ACC112 (cell line): Measurements from ENCODE around the gene C14orf119.
"Not testable (repeated sequence)": the region's sequence is repeated elsewhere in the genome, so short reads cannot be mapped to it uniquely, and the experiment has no call there.

Experiments used
- H2AFZ ChIP-seq: fragments of 200-600 bp; sonication (generic); one replicate; pipeline ENCODE4 v1.6.0; 2017; ENCODE audit warnings: antibody characterized with exemption, low read length; ENCODE audit not compliant: unreplicated experiment
- H3K27ac ChIP-seq: fragments of 200-600 bp; sonication (generic); 2 replicates; pipeline ENCODE4 v1.5.1; 2014; ENCODE audit warnings: low read depth, mild to moderate bottlenecking, antibody characterized with exemption, low read length, moderate library complexity
- H3K27me3 ChIP-seq: fragments of 200-600 bp; sonication (generic); 2 replicates; pipeline ENCODE4 v1.6.1; 2014; ENCODE audit warnings: mild to moderate bottlenecking, antibody characterized with exemption, low read length, moderate library complexity, mixed read lengths; ENCODE audit not compliant: insufficient read depth
- H3K36me3 ChIP-seq: fragments of 200-600 bp; sonication (generic); 2 replicates; pipeline ENCODE4 v1.6.1; 2016; ENCODE audit warnings: mild to moderate bottlenecking, antibody characterized with exemption, low read length, moderate library complexity, mixed read lengths; ENCODE audit not compliant: insufficient read depth
- H3K4me1 ChIP-seq: fragments of 200-600 bp; sonication (generic); one replicate; pipeline ENCODE4 v1.6.1; 2016; ENCODE audit warnings: low read length, mixed read lengths; ENCODE audit not compliant: insufficient read depth, unreplicated experiment, control insufficient read depth
- H3K4me3 ChIP-seq: fragments of 200-600 bp; sonication (generic); 2 replicates; pipeline ENCODE4 v1.5.1; 2014; ENCODE audit warnings: mild to moderate bottlenecking, low read depth, low read length
- H3K79me2 ChIP-seq: fragments of 200-600 bp; sonication (generic); one replicate; pipeline ENCODE4 v1.6.0; 2016; ENCODE audit warnings: low read length; ENCODE audit not compliant: control insufficient read depth, unreplicated experiment, insufficient read depth

The C14orf119 gene

DNA sequence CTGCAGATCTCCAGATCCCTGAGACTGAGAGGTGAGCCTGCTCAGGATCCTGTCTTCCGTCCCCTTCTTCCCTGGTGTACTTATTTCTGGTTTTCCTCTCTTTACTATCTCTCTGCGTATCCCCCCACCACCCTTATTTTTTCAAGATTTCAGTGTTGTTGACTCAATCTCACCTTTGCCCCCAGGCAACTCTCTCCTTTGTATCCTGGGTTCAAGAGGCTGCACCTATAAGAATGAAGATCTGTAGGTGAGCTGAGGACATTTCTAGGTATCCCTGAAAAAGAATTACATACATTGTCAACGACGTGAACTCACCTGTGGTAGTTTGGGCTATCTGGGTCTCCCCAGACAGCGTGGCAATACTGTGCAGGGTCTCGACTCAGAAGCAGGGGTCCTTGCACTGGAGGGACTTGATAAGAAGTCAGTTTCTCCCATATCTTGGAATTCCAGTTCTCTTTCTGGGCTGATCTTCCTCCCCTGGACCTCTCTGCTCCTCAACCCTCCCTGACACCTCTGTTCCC is 8.8 kb downstream of the C14orf119 start:
- H3K79me2 ChIP-seq, result peaks cover 5% of the 10 kb centered on the region
- H2AFZ ChIP-seq, result no peak overlapping the region
- no peak overlapping the region for H3K4me3 ChIP-seq

DNA sequence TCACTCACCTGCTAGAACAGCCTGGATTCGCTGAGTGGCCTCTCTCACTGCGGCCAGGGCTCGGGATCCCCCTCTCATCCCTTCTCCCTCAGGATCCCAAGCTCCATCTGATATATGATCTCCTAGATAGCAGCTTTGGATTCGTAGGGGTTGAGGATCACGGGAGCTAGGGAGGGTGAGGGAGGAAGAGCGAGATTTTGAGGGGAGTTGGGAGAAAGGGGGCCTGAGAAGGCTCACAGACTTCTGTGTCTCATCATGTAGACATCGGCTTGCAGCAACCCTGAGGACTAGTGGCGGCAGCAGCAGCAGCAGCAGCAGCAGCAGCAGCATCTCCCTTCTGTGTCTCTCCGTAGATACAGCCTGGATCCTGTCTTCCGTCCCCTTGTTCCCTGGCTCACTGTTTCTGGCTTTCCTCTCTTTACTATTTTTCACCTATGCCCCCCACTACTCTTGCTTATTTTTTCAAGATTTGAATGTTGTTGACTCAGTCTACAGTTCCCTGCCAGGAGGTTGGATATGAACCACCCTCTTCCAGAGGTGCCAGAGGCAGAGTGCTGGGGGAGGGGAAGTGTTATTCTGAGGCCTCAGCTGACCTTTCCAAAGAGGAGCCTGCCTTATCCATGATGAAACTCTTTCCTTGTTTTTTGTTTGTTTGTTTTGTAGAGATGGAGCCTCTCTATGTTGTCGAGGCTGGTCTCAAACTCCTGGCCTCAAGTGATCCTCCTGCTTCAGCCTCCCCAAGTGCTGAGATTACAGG is 9.5 kb downstream of the C14orf119 start, which contains the start of gene CIROP:
TSS of gene CIROP (minus strand) at position 399 of the 757 bp plus-strand sequence. CDS start at position 330, 69 bp downstream.
- no peaks in the 10 kb centered on the region for H3K36me3 ChIP-seq
- H3K79me2 ChIP-seq, result peaks cover under 1% of the 10 kb centered on the region
- H3K4me3 ChIP-seq, result no peak within 1 kb of the TSS
- H3K27me3 ChIP-seq, result no peaks in the 10 kb centered on the region
- no peak within 1 kb of the TSS for H3K27ac ChIP-seq
- no peak within 1 kb of the TSS for H2AFZ ChIP-seq
- no peaks in the 10 kb centered on the region for H3K4me1 ChIP-seq

More for the DNA sequence above, 8.8 kb downstream of the C14orf119 start:
- Histone ChIP-seq H3K4me1 (no peaks in the 10 kb centered on the region), H3K36me3 (peaks cover 2% of the 10 kb centered on the region; the same call in 1 of the 2 replicates), H3K27me3 (no peaks in the 10 kb centered on the region), H3K27ac (no peak overlapping the region)

DNA sequence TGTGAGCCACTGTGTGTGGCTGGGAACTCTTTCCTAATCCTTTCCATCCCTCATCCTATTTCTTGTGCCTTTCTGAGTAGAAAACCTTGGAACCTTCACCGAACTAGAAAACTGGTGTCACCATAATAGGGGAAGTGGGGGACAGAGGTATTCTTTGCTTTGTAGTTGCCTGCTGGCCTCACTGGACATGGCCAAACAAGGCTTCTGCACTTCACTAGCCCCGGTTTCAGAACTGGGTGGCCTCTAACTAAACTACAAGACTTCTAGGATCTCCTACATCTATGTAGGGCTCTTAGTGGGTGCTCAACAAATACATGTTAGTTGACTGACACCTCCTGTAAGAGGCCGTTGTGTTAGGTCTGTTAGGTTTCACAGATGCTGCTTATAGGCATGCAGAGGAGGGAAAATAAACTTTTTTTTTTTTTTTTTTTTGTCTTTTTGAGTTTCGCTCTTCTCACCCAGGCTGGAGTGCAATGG is 10.1 kb downstream of the C14orf119 start:
- Histone ChIP-seq H2AFZ (no peak overlapping the region), H3K79me2 (no peaks in the 10 kb centered on the region), H3K4me3 (no peak overlapping the region), H3K27ac (no peak overlapping the region), H3K4me1 (no peaks in the 10 kb centered on the region), H3K27me3 (no peaks in the 10 kb centered on the region), H3K36me3 (no peaks in the 10 kb centered on the region)

DNA sequence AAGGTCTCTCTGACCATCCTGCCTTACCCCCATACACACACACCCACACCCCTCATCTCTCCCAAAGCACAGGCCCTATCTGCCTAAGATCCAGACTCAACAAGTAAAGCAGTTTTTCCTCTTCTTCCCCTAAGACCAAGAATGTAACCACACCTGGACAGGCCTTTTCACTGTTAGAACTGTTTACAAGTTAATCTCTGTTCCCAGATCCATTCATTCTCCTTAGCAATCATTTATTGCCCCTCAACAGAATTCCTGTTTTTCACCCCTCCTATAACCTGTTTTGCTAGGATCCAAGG is 11.4 kb downstream of the C14orf119 start:
- Histone ChIP-seq H3K4me1 (no peaks in the 10 kb centered on the region), H3K79me2 (no peaks in the 10 kb centered on the region), H3K4me3 (no peak overlapping the region), H3K36me3 (no peaks in the 10 kb centered on the region), H3K27ac (no peak overlapping the region), H3K27me3 (no peaks in the 10 kb centered on the region), H2AFZ (no peak overlapping the region)

DNA sequence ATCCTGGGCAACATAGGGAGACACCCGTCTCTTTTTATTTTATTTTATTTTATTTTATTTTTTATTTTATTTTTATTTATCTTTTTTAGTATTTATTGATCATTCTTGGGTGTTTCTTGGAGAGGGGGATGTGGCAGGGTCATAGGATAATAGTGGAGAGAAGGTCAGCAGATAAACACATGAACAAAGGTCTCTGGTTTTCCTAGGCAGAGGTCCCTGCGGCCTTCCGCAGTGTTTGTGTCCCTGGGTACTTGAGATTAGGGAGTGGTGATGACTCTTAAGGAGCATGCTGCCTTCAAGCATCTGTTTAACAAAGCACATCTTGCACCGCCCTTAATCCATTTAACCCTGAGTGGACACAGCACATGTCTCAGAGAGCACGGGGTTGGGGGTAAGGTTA is 12.3 kb downstream of the C14orf119 start:
- H3K36me3 ChIP-seq, H2AFZ ChIP-seq, H3K4me1 ChIP-seq, H3K27me3 ChIP-seq, H3K27ac ChIP-seq, H3K4me3 ChIP-seq, H3K79me2 ChIP-seq: not testable (repeated sequence)

DNA sequence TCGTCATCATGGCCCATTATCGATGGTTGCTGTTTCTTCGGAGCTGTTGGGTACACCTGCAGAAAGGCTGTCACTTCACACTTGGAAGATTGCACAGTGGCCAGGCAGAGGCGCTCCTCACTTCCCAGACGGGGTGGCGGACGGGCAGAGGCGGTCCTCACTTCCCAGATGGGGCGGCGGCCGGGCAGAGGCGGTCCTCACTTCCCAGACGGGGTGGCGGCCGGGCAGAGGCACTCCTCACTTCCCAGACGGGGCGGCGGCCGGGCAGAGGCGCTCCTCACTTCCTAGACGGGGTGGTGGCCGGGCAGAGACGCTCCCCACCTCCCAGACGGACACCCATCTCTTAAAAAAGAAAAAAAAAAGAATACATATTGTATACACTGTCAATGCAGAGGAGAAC is 12.9 kb downstream of the C14orf119 start:
- not testable (repeated sequence) for H3K36me3 ChIP-seq, H3K27me3 ChIP-seq, H3K4me3 ChIP-seq, H3K79me2 ChIP-seq, H3K27ac ChIP-seq, H3K4me1 ChIP-seq, H2AFZ ChIP-seq

DNA sequence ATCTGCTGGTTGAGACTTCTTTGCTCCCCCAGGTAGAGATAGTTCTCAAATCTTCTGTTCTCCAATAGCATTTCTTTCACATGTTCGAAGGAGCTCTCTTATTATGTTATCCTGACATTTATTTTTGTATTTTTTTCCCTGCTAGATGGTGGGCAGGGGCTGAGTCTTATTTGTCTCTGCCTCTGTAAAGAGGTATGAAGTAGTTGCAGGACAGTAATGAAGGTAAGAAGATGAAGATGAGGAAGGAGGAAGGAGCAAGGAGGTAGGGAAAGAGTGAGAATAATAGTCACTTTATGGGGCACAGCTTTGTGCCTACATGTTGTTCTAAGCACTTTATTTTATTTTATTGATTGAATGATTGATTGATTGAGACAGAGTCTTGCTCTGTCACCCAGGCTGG is 14.5 kb downstream of the C14orf119 start:
- H3K27ac ChIP-seq, result no peak overlapping the region
- H3K36me3 ChIP-seq, result no peaks in the 10 kb centered on the region
- H3K27me3 ChIP-seq, result no peaks in the 10 kb centered on the region
- H2AFZ ChIP-seq, result no peak overlapping the region
- H3K79me2 ChIP-seq, result no peaks in the 10 kb centered on the region
- H3K4me3 ChIP-seq, result no peak overlapping the region
- H3K4me1 ChIP-seq, result peaks cover 22% of the 10 kb centered on the region

DNA sequence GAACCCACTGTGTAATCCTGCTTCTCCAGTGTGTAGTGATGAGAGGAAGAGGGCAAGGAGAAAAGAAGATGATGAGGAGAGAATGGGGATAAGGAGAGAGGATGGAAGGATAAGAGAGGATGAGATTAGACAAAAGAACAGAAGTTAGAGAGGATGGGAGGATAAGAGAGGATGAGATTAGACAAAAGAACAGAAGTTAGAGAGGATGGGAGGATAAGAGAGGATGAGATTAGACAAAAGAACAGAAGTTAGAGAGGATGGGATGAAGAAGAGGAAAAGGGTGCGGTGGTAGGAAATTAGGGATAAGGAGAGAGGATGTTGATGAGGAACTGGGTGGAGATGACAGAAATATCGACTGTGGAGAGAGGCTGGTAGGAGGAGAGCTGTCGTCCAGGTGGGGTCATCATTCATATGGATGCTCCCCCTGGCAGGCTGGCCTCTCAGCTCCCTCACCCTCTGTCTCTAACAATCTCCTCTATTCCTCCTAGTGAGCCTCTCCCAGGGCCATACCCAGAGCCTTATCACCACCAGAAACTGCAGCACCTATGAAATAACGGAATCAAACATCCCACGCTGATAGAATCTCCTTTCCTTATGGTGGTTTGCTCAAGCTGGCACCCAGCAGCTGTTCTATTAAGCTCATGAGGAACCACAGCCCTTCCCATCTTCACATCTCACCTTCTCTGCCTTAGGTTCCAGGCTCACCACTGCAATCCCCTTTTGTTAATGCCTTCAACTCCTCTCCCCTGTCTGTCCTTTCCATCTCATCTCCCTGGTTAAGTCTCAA is 15.5 kb downstream of the C14orf119 start:
- Histone ChIP-seq H3K36me3 (no peaks in the 10 kb centered on the region), H2AFZ (no peak overlapping the region), H3K27ac (no peak overlapping the region), H3K79me2 (no peaks in the 10 kb centered on the region), H3K4me1 (peaks cover 30% of the 10 kb centered on the region), H3K27me3 (no peaks in the 10 kb centered on the region), H3K4me3 (no peak overlapping the region)

DNA sequence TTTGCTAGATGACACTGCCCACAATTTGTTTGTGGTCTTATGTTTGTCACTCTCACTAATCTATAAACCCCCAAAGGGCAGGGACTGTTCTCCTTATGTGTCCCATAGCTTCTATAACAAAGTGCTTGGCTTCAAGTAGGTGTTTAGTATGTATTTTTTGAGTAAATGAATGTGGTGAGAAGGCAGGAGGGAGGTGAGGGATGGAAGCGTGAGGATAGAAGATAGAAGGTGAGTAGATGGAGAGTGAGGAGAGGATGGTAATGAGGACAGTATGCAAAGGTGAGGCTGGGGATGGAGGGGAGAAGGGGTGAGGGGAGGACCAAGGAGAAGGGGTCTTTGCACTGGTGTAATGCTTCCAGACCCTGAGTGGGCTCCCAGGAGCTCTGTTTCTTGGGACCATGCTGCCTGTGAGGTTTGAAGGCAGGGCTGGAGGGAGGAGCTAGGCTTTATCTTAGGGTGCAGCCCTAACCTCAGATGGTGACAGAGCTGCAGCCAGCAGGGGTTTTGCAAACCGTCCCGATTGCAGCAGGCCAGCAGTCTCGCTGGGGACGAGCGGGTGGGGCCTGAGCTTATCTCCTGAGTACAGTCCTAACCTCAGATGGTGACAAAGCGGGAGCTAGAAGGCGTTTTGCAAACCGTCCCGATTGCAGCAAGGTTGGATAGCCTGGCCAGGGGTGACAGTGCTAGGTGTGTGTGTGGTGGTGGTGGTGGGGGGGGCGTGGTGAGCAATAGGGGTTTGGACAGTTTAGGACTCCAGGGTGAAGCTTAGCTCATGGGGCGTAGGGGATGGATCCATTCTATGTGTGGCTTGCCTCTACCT is 17.3 kb downstream of the C14orf119 start:
- Histone ChIP-seq H3K4me3 (no peak overlapping the region), H3K4me1 (peaks cover 33% of the 10 kb centered on the region), H2AFZ (no peak overlapping the region), H3K27me3 (no peaks in the 10 kb centered on the region), H3K79me2 (no peaks in the 10 kb centered on the region), H3K36me3 (no peaks in the 10 kb centered on the region), H3K27ac (peak overlapping the region; percentile 94)

DNA sequence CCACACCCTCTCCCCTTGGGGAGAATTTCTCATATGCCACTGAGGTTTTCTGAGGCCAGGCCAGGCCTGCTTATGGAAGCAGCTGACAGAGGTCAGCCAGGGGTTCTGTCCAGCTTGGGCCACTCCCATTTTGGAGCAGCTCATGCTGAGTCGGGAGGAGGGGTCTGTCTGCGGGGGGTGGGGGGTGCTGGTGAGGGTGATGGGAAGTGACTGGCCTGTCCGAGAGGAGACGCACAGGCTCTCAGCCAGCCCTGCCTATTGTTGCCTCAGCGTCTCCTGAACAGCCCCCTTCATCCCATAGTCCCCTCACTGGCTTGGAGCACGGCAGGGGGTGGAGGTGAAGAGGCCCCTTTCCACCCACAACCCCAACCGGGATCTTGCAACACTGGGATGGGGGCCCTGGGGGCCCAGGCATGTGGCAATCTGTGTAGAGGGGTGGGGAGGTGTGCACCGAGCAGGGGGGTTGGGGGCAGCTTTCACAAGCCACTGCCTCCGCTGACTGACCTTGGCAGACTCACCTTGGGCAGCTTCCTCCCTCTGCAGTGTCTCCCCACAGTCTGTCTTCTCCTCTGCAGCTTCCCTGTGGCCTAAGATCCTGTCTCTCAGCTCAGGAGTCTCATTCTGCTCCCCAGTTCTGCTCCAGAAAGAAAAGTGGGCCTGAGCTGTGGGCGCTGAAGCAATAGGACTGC is 18.3 kb downstream of the C14orf119 start:
- Histone ChIP-seq H3K27me3 (no peaks in the 10 kb centered on the region), H2AFZ (peak overlapping the region; percentile 39), H3K27ac (peak overlapping the region; percentile 94)

More for the DNA sequence above, 18.3 kb downstream of the C14orf119 start:
- Histone ChIP-seq H3K4me1 (peaks cover 33% of the 10 kb centered on the region), H3K4me3 (no peak overlapping the region), H3K36me3 (no peaks in the 10 kb centered on the region), H3K79me2 (no peaks in the 10 kb centered on the region)
